GM23248 (cell line): ENCODE measurements around the gene GRIN3A.

Experiments used
- EZH2 ChIP-seq: fragments of 200-600 bp; sonication (generic); IDR thresholded peaks from 2 replicates; pipeline ENCODE4 v1.6.1; 2018; ENCODE audit warnings: antibody characterized with exemption, mild to moderate bottlenecking; ENCODE audit not compliant: insufficient read depth, poor library complexity, severe bottlenecking
- EZH2phosphoT487 ChIP-seq: fragments of 200-600 bp; sonication (generic); IDR thresholded peaks from 2 replicates; pipeline ENCODE4 v1.6.1; 2018; ENCODE audit warnings: antibody characterized with exemption, moderate library complexity, mild to moderate bottlenecking, low read depth; ENCODE audit not compliant: insufficient read depth

- TF ChIP-seq EZH2 (no peak), EZH2phosphoT487 (no peak)
Observed at GRCh38 chr9:101787891-101788290, 49.4 kb upstream of the GRIN3A start.
